HCT116 (cell line): Measurements from ENCODE around the gene OTUD4. TPM values are rescaled to one million over a fixed set of nuclear protein-coding genes. Genes with fewer than 3 reads are reported as not detected.

Experiments used
- ATAC-seq: fragments of 200-7000 bp; cut with Tn5 transposase; 2 replicates; pipeline ENCODE4 v1.9.1; 2020; ENCODE audit warnings: mild to moderate bottlenecking, moderate library complexity
- BruUV-seq: library from RNA; stranded (reverse); fragments of 400-500 nt; replicated peaks from 2 replicates; lab custom pipeline; 2021; lab: Mats Ljungman, UMichigan
- CTCF ChIA-PET: fragments of 300-600 bp; sonication (Branson Sonifier 250); formaldehyde crosslinking; loops from one replicate; lab custom pipeline; 2021; ENCODE audit warnings: antibody characterized with exemption; lab: Charles Lee
- POLR2A ChIA-PET: fragments of 300-600, 350-600 bp; sonication (Branson Sonifier 250); formaldehyde crosslinking; loops from one replicate; lab custom pipeline; 2021; ENCODE audit warnings: antibody characterized with exemption; lab: Charles Lee
- RAD21 ChIA-PET, 2 experiments: fragments of 300-600 bp; sonication (Branson Sonifier 250); formaldehyde crosslinking; loops; one replicate each; lab custom pipeline; 2023; ENCODE audit warnings: low total read pairs in 2 of 2; ENCODE audit not compliant: uncharacterized antibody in 2 of 2, unreplicated experiment in 2 of 2, low non-redundant PET in 1 of 2; lab: Charles Lee
- DNase-seq: peaks from one replicate; pipeline ENCODE4 v3.0.0-alpha.2; 2010; ENCODE audit warnings: low read depth, low spot score
- H2AFZ ChIP-seq: fragments of 200-600 bp; shearing (Covaris generic), sonication (generic); 2 replicates; pipeline ENCODE4 v1.6.1; 2017; ENCODE audit warnings: low read depth, mixed run types, mixed read lengths, antibody characterized with exemption, low read length; ENCODE audit not compliant: poor library complexity, severe bottlenecking
- H3K27ac ChIP-seq: 2 replicates; pipeline ENCODE4 v1.5.1; 2012; ENCODE audit warnings: low read depth, low read length
- H3K27me3 ChIP-seq: fragments of 200-600 bp; sonication (generic); 2 replicates; pipeline ENCODE4 v1.6.1; 2016; ENCODE audit warnings: mixed run types, low read length, mixed read lengths; ENCODE audit not compliant: insufficient read depth
- H3K36me3 ChIP-seq, 2 experiments: fragments of 200-500 bp in 1 of 2; fragments of 200-600 bp in 1 of 2; sonication (Bioruptor generic) in 1 of 2; sonication (generic) in 1 of 2; 2 replicates each; pipeline versions ENCODE4 v1.5.1 to v1.6.1; 2014 to 2016; ENCODE audit warnings: low read length in 2 of 2, inconsistent platforms in 1 of 2, mixed read lengths in 1 of 2, mixed run types in 1 of 2; ENCODE audit not compliant: insufficient read depth in 2 of 2, control insufficient read depth in 1 of 2
- H3K4me1 ChIP-seq, 2 experiments: fragments of 200-600 bp in 1 of 2; sonication (generic) in 1 of 2; 2 replicates each; pipeline versions ENCODE4 v1.5.1 to v1.6.1; 2012 to 2017; ENCODE audit warnings: low read length in 2 of 2, inconsistent platforms in 1 of 2, mild to moderate bottlenecking in 1 of 2, mixed read lengths in 1 of 2, mixed run types in 1 of 2, moderate library complexity in 1 of 2; ENCODE audit not compliant: insufficient read depth in 2 of 2, control insufficient read depth in 1 of 2
- H3K4me2 ChIP-seq: fragments of 200-600 bp; sonication (generic); 2 replicates; pipeline ENCODE4 v1.6.1; 2017; ENCODE audit warnings: mixed run types, low read length, mixed read lengths
- H3K4me3 ChIP-seq, 2 experiments: fragments of 200-600 bp in 1 of 2; sonication (generic) in 1 of 2; replicated peaks in 1 of 2; 2 replicates each; pipeline ENCODE4 v1.5.1; 2011 to 2016; ENCODE audit warnings: low read length in 2 of 2, control low read depth in 1 of 2, low read depth in 1 of 2, mild to moderate bottlenecking in 1 of 2, mixed read lengths in 1 of 2, mixed run types in 1 of 2
- H3K79me2 ChIP-seq: fragments of 200-600 bp; sonication (generic); 2 replicates; pipeline ENCODE4 v1.6.1; 2017; ENCODE audit warnings: mild to moderate bottlenecking, mixed run types, low read length, moderate library complexity, mixed read lengths; ENCODE audit not compliant: insufficient read depth
- H3K9ac ChIP-seq: fragments of 200-600 bp; sonication (generic); 2 replicates; pipeline ENCODE4 v1.6.1; 2016; ENCODE audit warnings: low read length, mixed read lengths
- H3K9me2 ChIP-seq: fragments of 200-600 bp; sonication (generic), shearing (Covaris generic); 2 replicates; pipeline ENCODE4 v1.6.1; 2017; ENCODE audit warnings: mixed run types, mild to moderate bottlenecking, moderate library complexity; ENCODE audit not compliant: insufficient read depth
- H3K9me3 ChIP-seq, 2 experiments: fragments of 200-500 bp in 1 of 2; fragments of 200-600 bp in 1 of 2; sonication (Bioruptor generic) in 1 of 2; sonication (generic) in 1 of 2; 2 replicates each; pipeline ENCODE4 v1.6.1; 2014 to 2017; ENCODE audit warnings: low read length in 2 of 2, mixed read lengths in 2 of 2, inconsistent platforms in 1 of 2, low read depth in 1 of 2, mild to moderate bottlenecking in 1 of 2, mixed run types in 1 of 2, moderate library complexity in 1 of 2; ENCODE audit not compliant: control insufficient read depth in 1 of 2, insufficient read depth in 1 of 2
- H4K20me1 ChIP-seq: fragments of 200-600 bp; sonication (generic), shearing (Covaris generic); 2 replicates; pipeline ENCODE4 v1.6.1; 2017; ENCODE audit warnings: mixed run types, mild to moderate bottlenecking, moderate library complexity; ENCODE audit not compliant: insufficient read depth
- ATF3 ChIP-seq: IDR thresholded peaks from 2 replicates; pipeline ENCODE4 v1.6.1; 2012
- CBX3 ChIP-seq: IDR thresholded peaks from 2 replicates; pipeline ENCODE4 v1.6.1; 2012; ENCODE audit warnings: low read depth
- CEBPB ChIP-seq: IDR thresholded peaks from 2 replicates; pipeline ENCODE4 v1.6.1; 2012; ENCODE audit warnings: low read depth
- CTCF ChIP-seq, 3 experiments: fragments of 200-600 bp in 1 of 3; sonication (generic) in 1 of 3; IDR thresholded peaks in 2 of 3; conservative IDR thresholded peaks in 1 of 3; 2 replicates each; pipeline ENCODE4 v1.5.1; 2012 to 2017; ENCODE audit warnings: low read depth in 2 of 3, low read length in 2 of 3, antibody characterized with exemption in 1 of 3, borderline replicate concordance in 1 of 3, control low read depth in 1 of 3, mild to moderate bottlenecking in 1 of 3, mixed read lengths in 1 of 3, mixed run types in 1 of 3, moderate library complexity in 1 of 3; ENCODE audit not compliant: insufficient read depth in 1 of 3
- EGR1 ChIP-seq: IDR thresholded peaks from 2 replicates; pipeline ENCODE4 v1.6.1; 2012; ENCODE audit warnings: low read depth
- ELF1 ChIP-seq: IDR thresholded peaks from 2 replicates; pipeline ENCODE4 v1.6.1; 2012; ENCODE audit warnings: low read depth, borderline replicate concordance
- EZH2 ChIP-seq: fragments of 200-600 bp; sonication (generic); IDR thresholded peaks from 2 replicates; pipeline ENCODE4 v1.6.1; 2017; ENCODE audit warnings: antibody characterized with exemption, mixed run types
- FOSL1 ChIP-seq: IDR thresholded peaks from 2 replicates; pipeline ENCODE4 v1.6.1; 2012; ENCODE audit warnings: low read depth
- JUND ChIP-seq: IDR thresholded peaks from 2 replicates; pipeline ENCODE4 v1.6.1; 2012
- POLR2A ChIP-seq: IDR thresholded peaks from 2 replicates; pipeline ENCODE4 v1.7.0; 2011; ENCODE audit warnings: borderline replicate concordance; ENCODE audit not compliant: insufficient read depth, insufficient read length; ENCODE audit errors: extremely low read depth
- POLR2AphosphoS5 ChIP-seq: IDR thresholded peaks from 2 replicates; pipeline ENCODE4 v1.6.1; 2011; ENCODE audit warnings: mild to moderate bottlenecking, low read depth, low read length, moderate library complexity
- RAD21 ChIP-seq: IDR thresholded peaks from 2 replicates; pipeline ENCODE4 v1.6.1; 2012; ENCODE audit warnings: low read depth, mild to moderate bottlenecking
- SIN3A ChIP-seq: IDR thresholded peaks from 2 replicates; pipeline ENCODE4 v1.6.1; 2012; ENCODE audit warnings: low read depth
- ZBTB33 ChIP-seq: IDR thresholded peaks from 2 replicates; pipeline ENCODE4 v1.6.1; 2011; ENCODE audit warnings: mild to moderate bottlenecking, low read length, moderate library complexity; ENCODE audit not compliant: insufficient replicate concordance; ENCODE audit errors: extremely low read depth
- ZFX ChIP-seq: fragments of 450-650 bp; IDR thresholded peaks from 2 replicates; pipeline ENCODE4 v1.6.1; 2017
- intact Hi-C: fragments of 100-400 bp; cut with micrococcal nuclease; formaldehyde crosslinking; loops from 2 replicates; pipeline ENCODE4 v1.10.0; 2022
- total RNA-seq: library from RNA; stranded (reverse); gene quantifications from one replicate; pipeline ENCODE4 v1.2.1, GENCODE V29; 2021; ENCODE audit not compliant: unreplicated experiment

Gene OTUD4
- total RNA-seq, 1 experiment from 2014 or later = 37.2 TPM

GRCh38 chr4:145153904-145154298 lies 26.5 kb downstream of the OTUD4 start:
- Histone ChIP-seq H3K27me3 (no peaks in the 10 kb centered on the region), H3K4me1 (no peaks in the 10 kb centered on the region), H3K36me3 (peaks cover 20 to 38% of the 10 kb centered on the region in 2 experiments), H3K27ac (no peak overlapping the region), H3K9ac (no peak overlapping the region), H2AFZ (no peak overlapping the region), H3K9me3 (no peaks in the 10 kb centered on the region), H3K79me2 (peaks cover 38% of the 10 kb centered on the region), H4K20me1 (no peaks in the 10 kb centered on the region), H3K4me2 (no peak overlapping the region), H3K9me2 (no peaks in the 10 kb centered on the region), H3K4me3 (no peak overlapping the region)
- no peak for TF ChIP-seq RAD21
- no peak for TF ChIP-seq ELF1
- POLR2A ChIA-PET = no interaction called here
- CTCF ChIA-PET = interaction anchor here (0.6 to 1.2 kb wide), 3 partner anchors 54 to 365 kb away, joined by 3 to 6 read pairs (median 3); no protein-coding TSS in a partner anchor
- BruUV-seq = no TSS peak
- DNase-seq (no peak), ATAC-seq (no peak)
- intact Hi-C loops = loop anchor here (2.0 kb wide), 2 partner anchors 455 to 463 kb away; no protein-coding TSS in a partner anchor
- RAD21 ChIA-PET = no interaction called here

GRCh38 chr4:145153181-145153903 lies 27.0 kb downstream of the OTUD4 start:
- Histone ChIP-seq H3K4me1 (no peaks in the 10 kb centered on the region), H3K36me3 (peaks cover 20 to 42% of the 10 kb centered on the region in 2 experiments), H3K9me3 (no peaks in the 10 kb centered on the region), H3K27ac (no peak overlapping the region), H3K4me2 (no peak overlapping the region), H3K27me3 (no peaks in the 10 kb centered on the region), H3K79me2 (peaks cover 36% of the 10 kb centered on the region), H3K9ac (no peak overlapping the region), H3K9me2 (no peaks in the 10 kb centered on the region), H3K4me3 (no peak overlapping the region), H2AFZ (no peak overlapping the region), H4K20me1 (no peaks in the 10 kb centered on the region)
- DNase-seq = no peak
- CTCF ChIA-PET = no interaction called here
- intact Hi-C loops = no loop called here
- RAD21 ChIA-PET = no interaction called here
- no peak for ATAC-seq
- POLR2A ChIA-PET = no interaction called here
- no TSS peak for BruUV-seq
- no peak for TF ChIP-seq ZBTB33
- TF ChIP-seq CTCF (IDR thresholded peaks at IDR 0.05 in 2 of 3, conservative IDR thresholded peaks at IDR 0.05 in 1 of 3; ENCODE audit: borderline replicate concordance in 1 of 3, insufficient read depth in 1 of 3, low read depth in 2 of 3, low read length in 2 of 3) = no peak
- no peak for TF ChIP-seq EZH2
- no peak for TF ChIP-seq RAD21
- TF ChIP-seq POLR2AphosphoS5 = no peak
- TF ChIP-seq ATF3 = no peak
- no peak for TF ChIP-seq FOSL1
- no peak for TF ChIP-seq EGR1
- TF ChIP-seq ZFX = no peak
- no peak for TF ChIP-seq CBX3
- TF ChIP-seq JUND = no peak
- TF ChIP-seq POLR2A = no peak
- no peak for TF ChIP-seq SIN3A
- TF ChIP-seq CEBPB = no peak
